Upper lobe of left lung (tissue), 6 donors: ENCODE data around the gene CCDC167. TPM values are rescaled to one million over a fixed set of nuclear protein-coding genes. Genes with fewer than 3 reads are reported as not detected.

ENCODE experiments used
- ATAC-seq, 2 donors: fragments of 200-7000 bp; cut with Tn5 transposase; one replicate each; pipeline ENCODE4 v1.9.1; 2022; ENCODE audit warnings: mild to moderate bottlenecking in 2 of 2, moderate library complexity in 2 of 2; ENCODE audit not compliant: low FRiP score in 2 of 2
- DNase-seq, 2 donors: peaks; one replicate each; pipeline ENCODE4 v3.0.0-alpha.2; 2019 to 2020
- H3K27ac ChIP-seq, 4 donors: fragments of 200-600 bp; sonication (generic); one replicate each; pipeline ENCODE4 v1.5.1; 2016 to 2019
- H3K27me3 ChIP-seq, 4 donors: fragments of 200-600 bp; sonication (generic); one replicate each; pipeline ENCODE4 v1.5.1; 2017 to 2019
- H3K36me3 ChIP-seq, 4 donors: fragments of 200-600 bp; sonication (generic); one replicate each; pipeline ENCODE4 v1.5.1; 2016 to 2019
- H3K4me1 ChIP-seq, 4 donors: fragments of 200-600 bp; sonication (generic); one replicate each; pipeline ENCODE4 v1.5.1; 2018 to 2019
- H3K4me3 ChIP-seq, 4 donors: fragments of 200-600 bp; sonication (generic); one replicate each; pipeline ENCODE4 v1.5.1; 2017 to 2019; ENCODE audit warnings: mild to moderate bottlenecking in 2 of 4, moderate library complexity in 1 of 4
- H3K9me3 ChIP-seq, 4 donors: fragments of 200-600 bp; sonication (generic); one replicate each; pipeline ENCODE4 v1.5.1; 2018 to 2019
- CTCF ChIP-seq, 6 experiments: fragments of 450-650 bp in 4 of 6; fragments of 200-600 bp in 2 of 6; sonication (generic) in 2 of 6; IDR thresholded peaks; one replicate each; pipeline ENCODE4 v1.5.1; 2016 to 2019; ENCODE audit warnings: antibody characterized with exemption in 6 of 6
- EP300 ChIP-seq, 4 donors: sonication (generic); formaldehyde crosslinking; IDR thresholded peaks; one replicate each; pipeline ENCODE4 v1.5.1; 2017; ENCODE audit warnings: antibody characterized with exemption in 4 of 4, control low read depth in 2 of 4
- POLR2A ChIP-seq, 4 donors: fragments of 450-650 bp; IDR thresholded peaks; one replicate each; pipeline ENCODE4 v1.5.1; 2016 to 2017; ENCODE audit warnings: antibody characterized with exemption in 4 of 4, mild to moderate bottlenecking in 2 of 4
- POLR2AphosphoS5 ChIP-seq, 2 donors: sonication (generic); formaldehyde crosslinking; IDR thresholded peaks; one replicate each; pipeline ENCODE4 v1.5.1; 2017; ENCODE audit warnings: antibody characterized with exemption in 2 of 2
- WGBS, 2 donors: methylation state at CpG; one replicate each; pipeline ENCODE4 v1.1.5; 2017 to 2018; 5-methylcytosine and 5-hydroxymethylcytosine counted together
- total RNA-seq, 6 donors: library from RNA; depleted of rRNA in 4 of 6; stranded (reverse); fragments of >200 nt in 4 of 6; gene quantifications; one replicate each; pipeline versions ENCODE4 v1.1.0 to v1.2.1, GENCODE V29; 2016 to 2021
- donor health status: DM: no; HTN: no; CAD: no; lungs with moderate emphysema.
- donor health status: DM: no; HTN: yes; CAD: no; lungs with severe emphysema.

CCDC167 gene
- total RNA-seq, 6 donors from 2014 or later, result 9.7 to 45.0 (median 16.7) TPM; not detected in 1

- Histone ChIP-seq H3K27me3 (peaks cover 0 to 24% (median 7%) of the 10 kb centered on the region in 4 donors), H3K27ac (no peak overlapping the region), H3K36me3 (no peaks in the 10 kb centered on the region), H3K9me3 (no peaks in the 10 kb centered on the region), H3K4me1 (peaks cover 9 to 16% (median 13%) of the 10 kb centered on the region in 4 donors), H3K4me3 (no peak overlapping the region)
- TF ChIP-seq POLR2AphosphoS5 (IDR thresholded peaks at IDR 0.05), result no peak
- no peak for TF ChIP-seq CTCF (IDR thresholded peaks at IDR 0.05)
- TF ChIP-seq EP300 (IDR thresholded peaks at IDR 0.05), result no peak
- no peak for TF ChIP-seq POLR2A (IDR thresholded peaks at IDR 0.05)
- DNase-seq (no peak), ATAC-seq (no peak)
- 93% methylated on average over 4 of the region's 4 CpGs for WGBS, 2 donors
These were observed 40.3 kb upstream of the CCDC167 start for GRCh38 chr6:37540029-37540352.

GRCh38 chr6:37539171-37540028 lies 39.7 kb upstream of the CCDC167 start:
- Histone ChIP-seq H3K4me1 (peaks cover 9 to 16% (median 13%) of the 10 kb centered on the region in 4 donors), H3K36me3 (no peaks in the 10 kb centered on the region), H3K4me3 (no peak overlapping the region), H3K27ac (no peak overlapping the region), H3K27me3 (peaks cover 0 to 26% (median 7%) of the 10 kb centered on the region in 4 donors), H3K9me3 (no peaks in the 10 kb centered on the region)
- no peak for TF ChIP-seq POLR2A (IDR thresholded peaks at IDR 0.05)
- TF ChIP-seq CTCF (IDR thresholded peaks at IDR 0.05), result no peak
- no peak for TF ChIP-seq EP300 (IDR thresholded peaks at IDR 0.05)
- TF ChIP-seq POLR2AphosphoS5 (IDR thresholded peaks at IDR 0.05), result no peak
- no peak for DNase-seq
- WGBS, 2 donors, result 65 to 69% methylated on average over 9 of the region's 9 CpGs
- ATAC-seq, result no peak

- no peak for DNase-seq
- Histone ChIP-seq H3K4me1 (peaks cover 9 to 16% (median 13%) of the 10 kb centered on the region in 4 donors), H3K4me3 (no peak overlapping the region), H3K9me3 (no peaks in the 10 kb centered on the region), H3K36me3 (no peaks in the 10 kb centered on the region), H3K27me3 (peaks cover 0 to 26% (median 7%) of the 10 kb centered on the region in 4 donors), H3K27ac (no peak overlapping the region)
- 65 to 79% methylated on average over 4 to 6 of the region's 6 CpGs for WGBS, 2 donors
- TF ChIP-seq EP300 (IDR thresholded peaks at IDR 0.05) (no peak), POLR2AphosphoS5 (IDR thresholded peaks at IDR 0.05) (no peak), POLR2A (IDR thresholded peaks at IDR 0.05) (no peak)
- no peak for ATAC-seq
These were observed 38.4 kb upstream of the CCDC167 start for GRCh38 chr6:37538107-37538506.

GRCh38 chr6:37537548-37537947 lies 37.9 kb upstream of the CCDC167 start:
- H3K9me3 ChIP-seq, result no peaks in the 10 kb centered on the region
- H3K27me3 ChIP-seq, result peaks cover 0 to 26% (median 7%) of the 10 kb centered on the region in 4 donors
- ATAC-seq (no peak), DNase-seq (no peak)
- H3K4me1 ChIP-seq, result peaks cover 9 to 16% (median 13%) of the 10 kb centered on the region in 4 donors
- whole genome bisulfite sequencing, 2 donors, result 58 to 62% methylated on average over 4 to 5 of the region's 5 CpGs
- no peak overlapping the region for H3K27ac ChIP-seq
- no peak overlapping the region for H3K4me3 ChIP-seq
- H3K36me3 ChIP-seq, result no peaks in the 10 kb centered on the region
- no peak for TF ChIP-seq CTCF (IDR thresholded peaks at IDR 0.05)
- no peak for TF ChIP-seq POLR2A (IDR thresholded peaks at IDR 0.05)
- no peak for TF ChIP-seq EP300 (IDR thresholded peaks at IDR 0.05)
- TF ChIP-seq POLR2AphosphoS5 (IDR thresholded peaks at IDR 0.05), result no peak

GRCh38 chr6:37536491-37537190 lies 36.9 kb upstream of the CCDC167 start:
- Histone ChIP-seq H3K27ac (no peak overlapping the region), H3K4me3 (peak overlapping the region in 2 of 4 donors; percentile 13 to 32), H3K27me3 (peaks cover 0 to 26% (median 7%) of the 10 kb centered on the region in 4 donors), H3K4me1 (peaks cover 9 to 16% (median 13%) of the 10 kb centered on the region in 4 donors), H3K36me3 (no peaks in the 10 kb centered on the region), H3K9me3 (no peaks in the 10 kb centered on the region)
- 39 to 43% methylated on average over 21 to 24 of the region's 37 CpGs for WGBS, 2 donors
- ATAC-seq, result peak in 1 of 2 donors; percentile 7
- peak in 1 of 2 donors; percentile 66 for DNase-seq
- TF ChIP-seq POLR2A (IDR thresholded peaks at IDR 0.05) (no peak), POLR2AphosphoS5 (IDR thresholded peaks at IDR 0.05) (no peak), CTCF (IDR thresholded peaks at IDR 0.05) (no peak), EP300 (IDR thresholded peaks at IDR 0.05) (no peak)
